ENCODE measurements around the gene FRAS1. TPM values are rescaled to one million over a fixed set of nuclear protein-coding genes. Genes with fewer than 3 reads are reported as not detected.

The FRAS1 gene
- total and polyA plus RNA-seq, 9 donors, result 0.16 to 5.3 (median 1.4) TPM

DNA sequence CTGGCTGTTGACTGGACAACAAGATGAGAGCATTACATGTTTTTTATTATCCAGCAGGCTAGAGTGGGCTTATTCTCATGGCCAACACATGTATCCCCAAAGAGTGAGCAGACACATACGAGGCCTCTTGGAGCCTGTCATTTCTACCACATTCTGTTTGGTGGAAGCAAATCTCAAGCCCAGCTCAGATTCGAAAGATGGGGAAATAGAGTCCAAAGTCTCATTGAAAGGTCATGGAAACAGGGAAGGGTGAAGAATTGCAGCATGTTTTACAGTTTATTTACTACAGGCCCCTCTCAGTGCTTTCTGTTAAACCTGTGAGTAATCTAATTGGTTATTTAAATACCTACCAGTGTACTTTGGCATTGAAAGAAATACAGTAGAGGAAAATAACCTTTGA is 108.6 kb downstream of the FRAS1 start:
- H3K27ac ChIP-seq, result no peak overlapping the region
- TF ChIP-seq, protein P1, sequence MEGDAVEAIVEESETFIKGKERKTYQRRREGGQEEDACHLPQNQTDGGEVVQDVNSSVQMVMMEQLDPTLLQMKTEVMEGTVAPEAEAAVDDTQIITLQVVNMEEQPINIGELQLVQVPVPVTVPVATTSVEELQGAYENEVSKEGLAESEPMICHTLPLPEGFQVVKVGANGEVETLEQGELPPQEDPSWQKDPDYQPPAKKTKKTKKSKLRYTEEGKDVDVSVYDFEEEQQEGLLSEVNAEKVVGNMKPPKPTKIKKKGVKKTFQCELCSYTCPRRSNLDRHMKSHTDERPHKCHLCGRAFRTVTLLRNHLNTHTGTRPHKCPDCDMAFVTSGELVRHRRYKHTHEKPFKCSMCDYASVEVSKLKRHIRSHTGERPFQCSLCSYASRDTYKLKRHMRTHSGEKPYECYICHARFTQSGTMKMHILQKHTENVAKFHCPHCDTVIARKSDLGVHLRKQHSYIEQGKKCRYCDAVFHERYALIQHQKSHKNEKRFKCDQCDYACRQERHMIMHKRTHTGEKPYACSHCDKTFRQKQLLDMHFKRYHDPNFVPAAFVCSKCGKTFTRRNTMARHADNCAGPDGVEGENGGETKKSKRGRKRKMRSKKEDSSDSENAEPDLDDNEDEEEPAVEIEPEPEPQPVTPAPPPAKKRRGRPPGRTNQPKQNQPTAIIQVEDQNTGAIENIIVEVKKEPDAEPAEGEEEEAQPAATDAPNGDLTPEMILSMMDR (IDR thresholded peaks at IDR 0.05), result no peak
- TF ChIP-seq EP300 (IDR thresholded peaks at IDR 0.05), result no peak
- TF ChIP-seq POLR2A (IDR thresholded peaks at IDR 0.05), result no peak
- no peak overlapping the region for H3K4me3 ChIP-seq
- intact Hi-C loops (cut with DNase I), result no loop called here
- H3K9me3 ChIP-seq, result no peaks in the 10 kb centered on the region
- no peaks in the 10 kb centered on the region for H3K36me3 ChIP-seq
- H3K4me1 ChIP-seq (ENCODE audit: insufficient read depth), result no peaks in the 10 kb centered on the region
- no peak for DNase-seq
- WGBS, 3 donors, result 89 to 92% (median 92%) methylated on average over 2 of the region's 2 CpGs
- H3K27me3 ChIP-seq, result no peaks in the 10 kb centered on the region

DNA sequence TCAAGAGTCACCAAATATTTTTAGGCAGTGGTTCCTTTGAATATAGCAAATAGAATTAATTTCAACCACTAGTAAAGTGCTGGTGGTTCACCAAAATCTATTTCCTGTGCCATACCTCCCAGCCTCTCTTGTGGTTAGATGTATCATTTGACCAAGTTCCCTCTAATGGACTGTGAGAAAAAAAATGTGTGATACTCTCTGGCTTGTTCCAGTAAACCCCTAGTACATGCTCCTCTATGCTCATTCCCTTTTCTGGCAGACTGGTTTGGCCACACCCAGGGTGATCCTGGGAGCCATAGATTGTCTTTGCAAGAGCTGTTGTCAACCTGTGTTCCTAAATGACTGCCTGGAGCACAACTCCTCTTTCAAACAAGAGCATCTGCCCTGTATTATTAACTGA is 109.5 kb downstream of the FRAS1 start:
- TF ChIP-seq EP300 (IDR thresholded peaks at IDR 0.05) (no peak), POLR2A (IDR thresholded peaks at IDR 0.05) (no peak)
- TF ChIP-seq, protein P1 (IDR thresholded peaks at IDR 0.05), result no peak
- H3K4me1 ChIP-seq (ENCODE audit: insufficient read depth), result no peaks in the 10 kb centered on the region
- no peak overlapping the region for H3K4me3 ChIP-seq
- H3K9me3 ChIP-seq, result no peaks in the 10 kb centered on the region
- H3K27me3 ChIP-seq, result no peaks in the 10 kb centered on the region
- DNase-seq, result no peak
- no peaks in the 10 kb centered on the region for H3K36me3 ChIP-seq
- intact Hi-C loops (cut with DNase I), result no loop called here
- H3K27ac ChIP-seq, result no peak overlapping the region

DNA sequence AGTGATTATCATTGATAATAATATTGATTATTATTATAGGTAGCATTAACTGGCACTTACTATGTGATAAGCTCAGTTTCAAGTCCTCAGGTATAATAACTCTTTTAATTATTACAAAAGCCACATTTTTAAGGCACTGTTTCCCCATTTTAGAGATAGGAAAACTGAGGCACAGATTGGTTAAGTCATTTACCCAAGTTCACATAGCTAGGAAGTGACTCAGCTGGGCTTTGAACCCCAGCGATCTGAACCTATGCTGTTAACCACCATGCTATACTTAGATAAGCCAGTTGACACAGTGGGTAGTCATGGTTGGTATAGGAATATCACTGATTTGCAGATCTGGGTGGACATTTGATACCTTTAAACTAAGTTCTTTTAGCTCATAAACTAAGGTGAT is 110.4 kb downstream of the FRAS1 start:
- H3K4me3 ChIP-seq, result no peak overlapping the region
- no peaks in the 10 kb centered on the region for H3K9me3 ChIP-seq
- WGBS, 3 donors, result 83 to 97% (median 86%) methylated on average over 1 of the region's 1 CpG
- DNase-seq, result no peak
- TF ChIP-seq EP300 (IDR thresholded peaks at IDR 0.05) (no peak), POLR2A (IDR thresholded peaks at IDR 0.05) (no peak)
- TF ChIP-seq, protein P1 (IDR thresholded peaks at IDR 0.05), result no peak
- intact Hi-C loops (cut with DNase I), result no loop called here
- no peaks in the 10 kb centered on the region for H3K36me3 ChIP-seq
- no peaks in the 10 kb centered on the region for H3K4me1 ChIP-seq (ENCODE audit: insufficient read depth)
- no peaks in the 10 kb centered on the region for H3K27me3 ChIP-seq
- no peak overlapping the region for H3K27ac ChIP-seq

DNA sequence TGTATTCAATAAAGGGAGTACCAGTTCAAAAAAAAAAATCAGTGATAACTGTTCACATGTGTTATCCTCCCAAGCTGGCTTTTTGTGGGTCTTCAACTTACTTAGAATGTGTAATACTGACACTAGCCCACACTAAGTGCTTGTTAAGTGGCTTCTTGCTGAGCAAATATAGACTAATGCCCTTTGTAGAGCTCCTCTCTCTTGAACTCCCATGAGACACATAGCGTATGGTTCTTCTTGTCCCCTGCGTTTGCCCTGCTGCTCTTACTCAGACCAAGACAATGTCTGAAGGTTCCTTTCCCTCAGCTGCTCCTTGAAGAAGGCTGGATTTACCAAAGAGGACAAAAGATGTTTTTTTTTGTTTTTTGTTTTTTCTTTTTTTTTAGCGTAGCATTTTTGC is 110.9 kb downstream of the FRAS1 start:
- intact Hi-C loops (cut with DNase I), result no loop called here
- Histone ChIP-seq H3K9me3 (no peaks in the 10 kb centered on the region), H3K27ac (no peak overlapping the region), H3K36me3 (no peaks in the 10 kb centered on the region), H3K4me1 (ENCODE audit: insufficient read depth) (no peaks in the 10 kb centered on the region), H3K4me3 (no peak overlapping the region), H3K27me3 (no peaks in the 10 kb centered on the region)
- WGBS, 3 donors, result 89 to 93% (median 92%) methylated on average over 3 of the region's 3 CpGs
- DNase-seq, result no peak
- TF ChIP-seq EP300 (IDR thresholded peaks at IDR 0.05) (no peak), POLR2A (IDR thresholded peaks at IDR 0.05) (no peak)
- TF ChIP-seq, protein P1 (IDR thresholded peaks at IDR 0.05), result no peak

DNA sequence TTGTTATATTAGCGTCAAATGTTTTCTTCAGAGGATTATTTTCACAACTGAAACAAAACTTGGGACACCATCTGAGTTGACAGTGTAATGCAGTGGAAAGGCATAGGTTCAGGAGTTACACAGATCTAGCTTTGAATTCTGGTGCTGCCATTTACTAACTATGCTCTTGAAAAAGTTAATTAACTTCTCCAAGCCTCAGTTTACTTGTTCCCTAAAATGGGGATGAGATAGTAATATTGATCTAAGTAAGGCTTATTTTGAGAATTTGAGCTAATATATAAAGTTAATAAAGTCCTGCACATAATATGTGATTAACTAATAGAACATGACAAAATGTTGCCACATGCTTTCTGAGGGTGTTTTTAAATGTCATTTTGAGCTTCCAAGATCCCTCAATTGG is 112.6 kb downstream of the FRAS1 start:
- 88 to 89% (median 89%) methylated on average over 1 of the region's 1 CpG for WGBS, 3 donors
- intact Hi-C loops (cut with DNase I), result no loop called here
- H3K9me3 ChIP-seq, result no peaks in the 10 kb centered on the region

More for the DNA sequence above, 112.6 kb downstream of the FRAS1 start:
- no peak overlapping the region for H3K27ac ChIP-seq
- TF ChIP-seq, protein P1 (IDR thresholded peaks at IDR 0.05), result no peak
- TF ChIP-seq POLR2A (IDR thresholded peaks at IDR 0.05), result no peak
- TF ChIP-seq EP300 (IDR thresholded peaks at IDR 0.05), result no peak
- no peaks in the 10 kb centered on the region for H3K4me1 ChIP-seq (ENCODE audit: insufficient read depth)
- DNase-seq, result no peak
- no peaks in the 10 kb centered on the region for H3K27me3 ChIP-seq
- H3K36me3 ChIP-seq, result no peaks in the 10 kb centered on the region
- H3K4me3 ChIP-seq, result no peak overlapping the region

Data from ovary (tissue), 9 donors.